Calu3 (cell line): ENCODE measurements around the gene CYP46A1. TPM values are rescaled to one million over a fixed set of nuclear protein-coding genes. Genes with fewer than 3 reads are reported as not detected.
A peak's percentile ranks its signal among the peaks of the same experiment; 100 is the strongest.

ENCODE experiments used
- BruUV-seq: library from RNA; stranded (reverse); fragments of 400-500 nt; replicated peaks from 2 replicates; lab custom pipeline; 2021; lab: Mats Ljungman, UMichigan
- CTCF ChIA-PET: fragments of 300-600 bp; sonication (Branson Sonifier 250); formaldehyde crosslinking; loops from one replicate; lab custom pipeline; 2022; ENCODE audit warnings: antibody characterized with exemption; lab: Charles Lee
- DNase-seq: peaks from one replicate; pipeline ENCODE4 v3.0.0; 2022
- H3K27ac Mint-ChIP-seq: one replicate; pipeline ENCODE4 v1.8.0; 2022; ENCODE audit warnings: mixed read lengths; ENCODE audit not compliant: unreplicated experiment
- H3K27me3 Mint-ChIP-seq: one replicate; pipeline ENCODE4 v1.8.0; 2022; ENCODE audit warnings: mixed read lengths; ENCODE audit not compliant: unreplicated experiment
- H3K36me3 Mint-ChIP-seq: one replicate; pipeline ENCODE4 v1.8.0; 2022; ENCODE audit warnings: mild to moderate bottlenecking, moderate library complexity, mixed read lengths; ENCODE audit not compliant: insufficient read depth, unreplicated experiment
- H3K4me1 Mint-ChIP-seq: one replicate; pipeline ENCODE4 v1.8.0; 2022; ENCODE audit warnings: mild to moderate bottlenecking, low read depth, mixed read lengths; ENCODE audit not compliant: unreplicated experiment
- H3K4me3 Mint-ChIP-seq: one replicate; pipeline ENCODE4 v1.8.0; 2022; ENCODE audit warnings: mild to moderate bottlenecking, low read depth, moderate library complexity, mixed read lengths; ENCODE audit not compliant: unreplicated experiment
- H3K9me3 Mint-ChIP-seq: one replicate; pipeline ENCODE4 v1.8.0; 2022; ENCODE audit warnings: low read depth, mixed read lengths; ENCODE audit not compliant: unreplicated experiment
- CTCF ChIP-seq: fragments of 200-600 bp; IDR thresholded peaks from one replicate; pipeline ENCODE4 v1.8.0; 2022; ENCODE audit warnings: antibody characterized with exemption; ENCODE audit not compliant: unreplicated experiment
- intact Hi-C: fragments of 100-400 bp; cut with micrococcal nuclease; formaldehyde crosslinking; loops from one replicate; pipeline ENCODE4 v1.10.0; 2022; ENCODE audit not compliant: unreplicated experiment
- total RNA-seq: library from RNA; stranded (reverse); gene quantifications from 2 replicates; pipeline ENCODE4 v1.2.3, GENCODE V29; 2022

Gene CYP46A1
- total RNA-seq, 1 experiment from 2014 or later, result not detected

GRCh38 chr14:99730876-99731546, 46.9 kb downstream of the CYP46A1 start:
- Mint-ChIP-seq H3K36me3 (no peaks in the 10 kb centered on the region), H3K4me3 (peak overlapping the region; percentile 50), H3K27ac (no peak overlapping the region), H3K9me3 (no peaks in the 10 kb centered on the region), H3K27me3 (peaks cover 36% of the 10 kb centered on the region), H3K4me1 (peaks cover 12% of the 10 kb centered on the region)
- no TSS peak for BruUV-seq
- DNase-seq, result no peak
- intact Hi-C loops, result loop anchor here (2.0 kb wide), 1 partner anchor 154 kb away; no protein-coding TSS in a partner anchor
- CTCF ChIA-PET, result interaction anchor here (0.8 kb wide), 1 partner anchor 9 kb away, joined by 3 read pairs; no protein-coding TSS in a partner anchor
- TF ChIP-seq CTCF, result no peak

- Mint-ChIP-seq H3K9me3 (no peaks in the 10 kb centered on the region), H3K27ac (no peak overlapping the region), H3K27me3 (peaks cover 29% of the 10 kb centered on the region), H3K4me3 (no peak overlapping the region), H3K4me1 (peaks cover 13% of the 10 kb centered on the region), H3K36me3 (no peaks in the 10 kb centered on the region)
- no peak for TF ChIP-seq CTCF
- BruUV-seq, result no TSS peak
- no peak for DNase-seq
- CTCF ChIA-PET, result interaction anchor here (0.8 kb wide), 1 partner anchor 8 kb away, joined by 3 read pairs; no protein-coding TSS in a partner anchor
- intact Hi-C loops, result loop anchor here (2.0 kb wide), 1 partner anchor 153 kb away; no protein-coding TSS in a partner anchor
Observed at GRCh38 chr14:99731547-99732435, 47.7 kb downstream of the CYP46A1 start.

GRCh38 chr14:99732436-99733210, 48.5 kb downstream of the CYP46A1 start:
- Mint-ChIP-seq H3K9me3 (no peaks in the 10 kb centered on the region), H3K27ac (no peak overlapping the region), H3K36me3 (peaks cover 5% of the 10 kb centered on the region), H3K27me3 (peaks cover 21% of the 10 kb centered on the region), H3K4me1 (peaks cover 20% of the 10 kb centered on the region), H3K4me3 (no peak overlapping the region)
- DNase-seq, result no peak
- no peak for TF ChIP-seq CTCF
- intact Hi-C loops, result no loop called here
- no TSS peak for BruUV-seq
- CTCF ChIA-PET, result no interaction called here

- Mint-ChIP-seq H3K4me3 (no peak overlapping the region), H3K27me3 (peaks cover 21% of the 10 kb centered on the region), H3K9me3 (no peaks in the 10 kb centered on the region), H3K4me1 (peaks cover 20% of the 10 kb centered on the region), H3K36me3 (peaks cover 10% of the 10 kb centered on the region), H3K27ac (no peak overlapping the region)
- BruUV-seq, result no TSS peak
- TF ChIP-seq CTCF, result no peak
- CTCF ChIA-PET, result no interaction called here
- intact Hi-C loops, result no loop called here
- no peak for DNase-seq
Observed at GRCh38 chr14:99733211-99733539, 49.1 kb downstream of the CYP46A1 start.
